HG03045 (cell line): ENCODE measurements around the gene CEACAM6.

Experiments
- ATAC-seq: cut with Tn5 transposase; IDR thresholded peaks from one replicate; pipeline ENCODE4 v1.9.1; 2021; ENCODE audit warnings: mild to moderate bottlenecking, moderate library complexity; ENCODE audit not compliant: unreplicated experiment

Gene CEACAM6

GRCh38 chr19:41795031-41795461, 39.7 kb downstream of the CEACAM6 start:
- ATAC-seq, result no peak

- no peak for ATAC-seq
Observed at GRCh38 chr19:41796362-41796761, 41.0 kb downstream of the CEACAM6 start, which contains the start of gene CEACAM3. CEACAM3 (plus strand) TSS chr19:41796587; CDS start chr19:41796678, 91 bp downstream.

DNA sequence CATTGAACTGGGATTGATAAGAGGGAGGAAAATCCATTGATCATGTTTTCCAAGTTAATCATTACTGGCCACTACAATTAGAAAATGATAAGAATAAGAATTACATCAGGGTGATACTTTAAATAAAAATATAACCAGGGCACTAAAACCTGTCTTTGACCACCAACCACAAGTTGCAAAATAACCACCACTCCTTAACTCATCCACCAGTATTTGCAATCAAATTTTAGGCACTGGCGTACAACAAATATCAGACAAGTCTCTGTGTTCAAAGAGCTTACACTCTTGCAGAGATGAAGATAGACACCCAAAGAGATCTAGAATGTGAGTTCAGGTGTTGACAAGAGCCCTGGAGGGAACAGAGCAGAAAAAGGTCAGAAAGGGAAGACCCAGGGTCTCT, 41.6 kb downstream of the CEACAM6 start:
- no peak for ATAC-seq

DNA sequence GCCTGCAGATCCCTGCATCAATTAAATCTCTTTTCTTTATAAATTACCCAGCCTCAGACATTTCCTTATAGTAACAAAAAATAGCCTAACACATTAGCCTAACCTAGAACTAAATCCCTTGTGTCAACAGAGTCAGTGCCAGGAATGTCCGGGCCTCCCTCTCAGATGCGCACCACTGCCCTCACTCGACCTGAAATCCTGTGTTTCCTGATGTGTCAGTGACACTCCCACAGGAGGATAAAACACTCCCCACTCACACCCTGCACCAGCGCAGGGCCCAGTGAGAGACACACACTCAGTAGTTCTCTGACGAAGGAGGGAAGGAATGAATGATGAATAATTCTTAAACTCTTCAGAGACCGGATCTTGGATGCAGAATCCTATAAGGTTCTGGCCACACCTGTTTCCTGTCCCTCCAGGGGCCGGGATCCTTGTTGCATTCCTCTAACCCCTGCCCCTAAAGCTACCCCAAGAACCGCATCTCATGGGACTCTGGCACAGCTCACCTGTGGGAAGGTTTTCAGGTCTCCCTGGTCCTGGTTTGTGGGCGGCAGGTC, 44.2 kb downstream of the CEACAM6 start:
- ATAC-seq, result no peak

DNA sequence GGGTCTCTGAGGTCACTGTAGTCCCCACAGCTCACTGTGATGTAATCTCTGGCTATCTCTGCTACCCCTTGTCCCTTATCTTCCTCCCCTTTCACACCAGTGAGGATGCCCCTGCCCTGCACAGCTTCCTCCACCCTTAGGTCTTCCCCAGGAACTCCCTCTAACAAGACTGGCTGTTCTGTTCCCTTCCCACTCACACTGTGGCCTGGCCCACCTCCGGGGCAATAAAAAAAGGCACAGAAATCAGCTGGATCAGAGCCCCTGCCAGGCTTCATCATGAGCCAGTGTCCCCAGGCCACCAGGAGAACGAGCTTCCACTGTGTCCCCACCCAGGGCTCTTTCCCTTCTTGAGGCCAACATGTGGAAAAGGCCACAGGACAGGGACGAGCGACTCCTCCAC, 45.7 kb downstream of the CEACAM6 start:
- no peak for ATAC-seq

DNA sequence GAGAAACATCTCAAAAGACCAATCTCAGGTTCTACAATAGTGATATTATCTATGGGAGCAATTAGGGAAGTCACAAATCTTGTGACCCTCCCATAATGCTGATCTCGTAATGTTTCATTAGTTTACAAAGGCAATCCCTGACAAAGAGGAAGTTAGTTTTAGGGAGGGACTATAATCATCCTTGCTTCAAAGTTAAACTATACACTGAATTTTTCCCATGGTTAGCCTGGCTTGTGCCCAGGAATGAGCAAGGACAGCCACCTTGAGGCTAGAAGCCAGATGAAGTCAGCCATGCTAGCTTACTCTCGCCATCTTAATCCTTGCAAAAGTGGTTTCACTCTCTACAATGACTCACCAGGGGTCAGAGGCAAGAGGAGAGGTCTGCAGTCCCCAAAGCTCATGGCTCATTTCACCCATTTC, 46.5 kb downstream of the CEACAM6 start:
- no peak for ATAC-seq

DNA sequence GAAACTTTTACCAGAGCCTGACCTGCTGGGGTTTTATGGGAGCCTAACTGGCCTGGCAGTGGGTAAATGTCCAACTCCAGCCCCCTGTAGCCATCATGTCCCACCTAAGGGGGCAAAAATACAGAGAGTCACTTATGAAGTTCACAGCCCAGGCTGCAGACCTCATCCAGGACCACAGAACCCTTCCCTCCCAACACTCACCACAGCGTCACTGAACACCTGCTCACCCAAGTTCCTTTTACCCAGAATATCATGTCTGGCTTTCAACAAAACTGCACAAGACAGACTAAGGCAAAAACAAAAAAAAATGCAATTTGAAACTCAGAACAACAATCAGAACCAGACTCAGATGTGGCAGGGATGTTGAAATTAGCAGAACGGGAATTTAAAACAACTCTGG, 47.4 kb downstream of the CEACAM6 start:
- ATAC-seq, result no peak

GRCh38 chr19:41804336-41804735, 49.0 kb downstream of the CEACAM6 start:
- ATAC-seq, result no peak

DNA sequence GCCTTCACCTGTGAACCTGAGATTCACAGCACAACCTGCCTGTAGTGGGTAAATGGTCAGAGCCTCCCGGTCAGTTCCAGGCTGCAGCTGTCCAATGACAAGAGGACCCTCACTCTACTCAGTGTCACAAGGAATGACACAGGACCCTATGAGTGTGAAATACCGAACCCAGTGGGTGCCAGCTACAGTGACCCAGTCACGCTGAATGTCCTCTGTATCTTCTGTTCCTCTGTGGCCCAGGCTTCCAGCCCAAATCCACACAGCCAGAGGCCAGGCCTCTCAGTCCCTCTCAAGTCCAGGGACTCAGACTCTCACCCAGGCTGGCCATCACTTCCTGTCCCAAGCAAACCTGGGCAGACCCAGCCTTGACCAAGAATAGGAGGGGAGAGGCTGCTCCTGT, 51.8 kb downstream of the CEACAM6 start:
- ATAC-seq, result no peak

DNA sequence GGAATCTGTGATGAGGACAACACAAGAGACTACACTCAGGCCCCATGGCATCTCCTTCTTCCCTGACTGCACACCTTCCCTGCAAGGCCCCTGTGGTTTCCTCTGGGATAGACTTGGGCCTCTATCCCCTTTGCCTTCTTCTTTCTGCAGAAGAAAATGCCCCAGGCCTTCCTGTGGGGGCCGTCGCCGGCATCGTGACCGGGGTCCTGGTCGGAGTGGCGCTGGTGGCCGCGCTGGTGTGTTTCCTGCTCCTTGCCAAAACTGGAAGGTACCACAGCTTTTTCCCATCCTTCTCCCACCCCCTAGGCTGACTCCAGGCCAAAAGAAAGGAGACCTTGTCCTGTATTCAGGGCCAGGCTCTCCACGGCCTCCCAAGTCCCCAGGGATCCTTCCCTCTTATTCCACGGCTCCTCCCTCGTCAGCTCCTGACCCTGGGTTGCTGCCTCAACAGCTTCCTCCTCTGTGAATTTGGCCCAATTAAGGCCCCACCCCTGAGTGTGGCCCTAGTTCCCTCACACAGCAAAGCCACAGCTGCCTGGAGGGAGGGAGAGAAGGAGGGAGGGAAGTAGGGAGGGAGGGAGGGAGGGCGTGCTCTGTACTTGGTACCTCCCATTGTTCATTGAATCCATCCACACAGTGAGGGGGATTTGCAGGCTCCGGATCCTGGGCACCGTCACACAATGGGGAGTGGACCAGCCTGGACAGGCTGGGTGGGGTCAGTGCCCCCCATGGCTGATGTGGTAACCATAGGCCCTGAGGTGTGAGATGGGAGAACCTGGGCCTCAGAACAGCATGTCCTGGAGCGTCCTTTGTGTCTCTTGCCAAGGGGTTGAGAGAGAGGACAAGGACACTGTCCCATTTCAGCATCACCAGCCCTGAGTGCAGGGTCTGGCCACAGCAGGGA, 53.6 kb downstream of the CEACAM6 start:
- no peak for ATAC-seq

GRCh38 chr19:41810301-41810700, 55.0 kb downstream of the CEACAM6 start:
- no peak for ATAC-seq

GRCh38 chr19:41811036-41811435, 55.7 kb downstream of the CEACAM6 start:
- no peak for ATAC-seq

DNA sequence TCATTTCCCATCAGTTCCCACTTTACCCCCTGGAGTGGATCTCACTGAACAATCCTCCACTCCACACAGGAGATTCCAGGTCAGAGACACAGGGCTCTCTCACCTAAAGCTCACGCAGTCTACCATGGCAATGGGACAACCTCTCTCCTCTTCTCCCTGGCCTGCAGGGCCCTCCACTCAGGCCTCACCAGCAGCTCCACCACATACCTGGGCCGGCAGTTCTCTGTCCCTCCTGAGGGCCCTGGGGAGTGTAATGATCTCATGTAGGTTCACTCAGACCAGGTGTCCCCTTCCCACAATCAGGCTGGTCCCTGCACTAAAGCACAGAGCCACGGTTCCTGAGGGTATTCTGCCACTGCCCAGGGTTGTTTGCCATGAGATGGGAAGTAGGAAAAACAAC, 56.7 kb downstream of the CEACAM6 start:
- ATAC-seq, result no peak

GRCh38 chr19:41813911-41814310, 58.6 kb downstream of the CEACAM6 start:
- ATAC-seq, result no peak

GRCh38 chr19:41815301-41815700, 60.0 kb downstream of the CEACAM6 start:
- ATAC-seq, result no peak

DNA sequence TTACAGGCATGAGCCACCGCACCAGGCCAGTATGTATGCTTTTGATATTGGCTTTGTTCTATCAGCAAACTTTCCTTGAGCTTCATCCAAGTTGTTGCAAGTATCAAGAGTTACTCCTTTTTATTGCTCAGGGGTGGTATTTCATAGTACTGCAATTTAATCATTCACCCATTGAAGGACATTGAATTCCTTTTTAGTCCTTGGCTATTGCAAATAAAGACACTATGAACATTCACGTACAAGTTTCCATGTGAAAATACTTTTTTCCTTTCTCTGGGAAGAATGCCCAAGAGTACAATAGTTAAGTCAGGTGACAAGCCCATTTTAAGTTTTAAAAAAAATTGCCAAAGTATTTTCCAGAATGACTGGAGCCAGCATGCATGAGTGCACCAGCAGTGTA, 61.4 kb downstream of the CEACAM6 start:
- ATAC-seq, result no peak

GRCh38 chr19:41821003-41821735, 65.8 kb downstream of the CEACAM6 start:
- no peak for ATAC-seq
